NCI-H2196 treated with DMSO at 0.1 percent for 48 hours (cell line): ENCODE results near the gene GPR157.
"Not testable (repeated sequence)": the region's sequence is repeated elsewhere in the genome, so short reads cannot be mapped to it uniquely, and the experiment has no call there.

Experiments
- DNase-seq: peaks from one replicate; lab custom pipeline; 2025; ENCODE audit not compliant: unreplicated experiment; lab: John Stamatoyannopoulos, UW

The GPR157 gene

GRCh38 chr1:9149151-9149550 lies 20.2 kb upstream of the GPR157 start:
- DNase-seq = no peak

- no peak for DNase-seq
These were observed 17.3 kb upstream of the GPR157 start for GRCh38 chr1:9146156-9146555.

GRCh38 chr1:9145714-9146113 lies 16.8 kb upstream of the GPR157 start:
- no peak for DNase-seq

- no peak for DNase-seq
These were observed 16.2 kb upstream of the GPR157 start for GRCh38 chr1:9145021-9145668.

GRCh38 chr1:9144494-9144893 lies 15.6 kb upstream of the GPR157 start:
- not testable (repeated sequence) for DNase-seq

GRCh38 chr1:9143250-9143649 lies 14.3 kb upstream of the GPR157 start:
- no peak for DNase-seq

GRCh38 chr1:9139930-9140329 lies 11.0 kb upstream of the GPR157 start:
- no peak for DNase-seq

- DNase-seq = no peak
These were observed 8.0 kb upstream of the GPR157 start for GRCh38 chr1:9136932-9137331.

GRCh38 chr1:9135073-9135836 lies 6.4 kb upstream of the GPR157 start:
- DNase-seq = no peak

GRCh38 chr1:9133870-9134585 lies 5.1 kb upstream of the GPR157 start:
- no peak for DNase-seq

- DNase-seq = peak; percentile 52
These were observed 552 bp upstream of the GPR157 start for GRCh38 chr1:9129266-9130041.

- DNase-seq = no peak
These were observed 759 bp downstream of the GPR157 start for GRCh38 chr1:9128166-9128519.

- no peak for DNase-seq
These were observed 1.3 kb downstream of the GPR157 start for GRCh38 chr1:9127395-9128165.

- no peak for DNase-seq
These were observed 2.4 kb downstream of the GPR157 start for GRCh38 chr1:9126511-9126910.

- not testable (repeated sequence) for DNase-seq
These were observed 3.1 kb downstream of the GPR157 start for GRCh38 chr1:9125847-9126246.

- no peak for DNase-seq
These were observed 3.6 kb downstream of the GPR157 start for GRCh38 chr1:9125325-9125724.

GRCh38 chr1:9124389-9124788 lies 4.5 kb downstream of the GPR157 start:
- not testable (repeated sequence) for DNase-seq

- DNase-seq = not testable (repeated sequence)
These were observed 5.2 kb downstream of the GPR157 start for GRCh38 chr1:9123665-9124064.

- DNase-seq = no peak
These were observed 7.1 kb downstream of the GPR157 start for GRCh38 chr1:9121496-9122409.
